Mesendoderm (in vitro differentiated cells): ENCODE results near the gene ATP10B.

Experiments
- DNase-seq: peaks from one replicate; pipeline ENCODE4 v3.0.0; 2013
- H2AK5ac ChIP-seq: 2 replicates; pipeline ENCODE4 v1.6.1; 2013; ENCODE audit warnings: low read length, inconsistent platforms
- H2BK120ac ChIP-seq: 2 replicates; pipeline ENCODE4 v1.6.1; 2013; ENCODE audit warnings: low read depth, mild to moderate bottlenecking, low read length, moderate library complexity, mixed read lengths
- H2BK15ac ChIP-seq: replicated peaks from 2 replicates; pipeline ENCODE4 v1.6.1; 2013; ENCODE audit warnings: low read depth, mild to moderate bottlenecking, moderate library complexity
- H2BK5ac ChIP-seq: 2 replicates; pipeline ENCODE4 v1.6.1; 2013; ENCODE audit warnings: low read length, inconsistent platforms
- H3K18ac ChIP-seq: 2 replicates; pipeline ENCODE4 v1.6.1; 2013; ENCODE audit warnings: mild to moderate bottlenecking, low read length, mixed read lengths
- H3K23ac ChIP-seq: one replicate; pipeline ENCODE4 v1.6.1; 2013; ENCODE audit warnings: low read length
- H3K27ac ChIP-seq: 2 replicates; pipeline ENCODE4 v1.5.1; 2013; ENCODE audit warnings: low read depth, mild to moderate bottlenecking, inconsistent platforms, low read length, moderate library complexity
- H3K27me3 ChIP-seq: 2 replicates; pipeline ENCODE4 v1.6.1; 2013; ENCODE audit warnings: low read length, control low read depth, mild to moderate bottlenecking, inconsistent platforms; ENCODE audit not compliant: insufficient read depth, poor library complexity
- H3K36me3 ChIP-seq: 2 replicates; pipeline ENCODE4 v1.6.1; 2013; ENCODE audit warnings: low read length, inconsistent platforms; ENCODE audit not compliant: control insufficient read depth, insufficient read depth
- H3K4ac ChIP-seq: one replicate; pipeline ENCODE4 v1.6.1; 2013; ENCODE audit warnings: low read depth, mild to moderate bottlenecking, low read length, moderate library complexity
- H3K4me1 ChIP-seq: 2 replicates; pipeline ENCODE4 v1.6.1; 2013; ENCODE audit warnings: low read depth, low read length, inconsistent platforms; ENCODE audit not compliant: control insufficient read depth
- H3K4me2 ChIP-seq: 2 replicates; pipeline ENCODE4 v1.6.1; 2013; ENCODE audit warnings: low read length
- H3K4me3 ChIP-seq: 2 replicates; pipeline ENCODE4 v1.5.1; 2013; ENCODE audit warnings: mild to moderate bottlenecking, low read length
- H3K56ac ChIP-seq: one replicate; pipeline ENCODE4 v1.6.1; 2013; ENCODE audit warnings: low read length
- H3K79me1 ChIP-seq: 2 replicates; pipeline ENCODE4 v1.6.1; 2013; ENCODE audit warnings: low read length, inconsistent platforms
- H3K79me2 ChIP-seq: 2 replicates; pipeline ENCODE4 v1.6.1; 2013; ENCODE audit warnings: mild to moderate bottlenecking, low read length; ENCODE audit not compliant: control insufficient read depth, insufficient read depth
- H3K9ac ChIP-seq: 2 replicates; pipeline ENCODE4 v1.6.1; 2013; ENCODE audit warnings: low read length, inconsistent platforms
- H4K5ac ChIP-seq: one replicate; pipeline ENCODE4 v1.6.1; 2013; ENCODE audit warnings: low read length
- H4K8ac ChIP-seq: one replicate; pipeline ENCODE4 v1.6.1; 2013; ENCODE audit warnings: low read depth, mild to moderate bottlenecking, control low read depth, low read length, moderate library complexity
- WGBS: extraction: QIAGEN DNeasy Blood & Tissue Kit; methylation state at CpG from one replicate; pipeline ENCODE4 v1.1.7; 2013; ENCODE audit warnings: low lambda C conversion rate, missing lambda C conversion rate; ENCODE audit not compliant: insufficient coverage; ENCODE audit errors: extremely low coverage; 5-methylcytosine and 5-hydroxymethylcytosine counted together

ATP10B gene

DNA sequence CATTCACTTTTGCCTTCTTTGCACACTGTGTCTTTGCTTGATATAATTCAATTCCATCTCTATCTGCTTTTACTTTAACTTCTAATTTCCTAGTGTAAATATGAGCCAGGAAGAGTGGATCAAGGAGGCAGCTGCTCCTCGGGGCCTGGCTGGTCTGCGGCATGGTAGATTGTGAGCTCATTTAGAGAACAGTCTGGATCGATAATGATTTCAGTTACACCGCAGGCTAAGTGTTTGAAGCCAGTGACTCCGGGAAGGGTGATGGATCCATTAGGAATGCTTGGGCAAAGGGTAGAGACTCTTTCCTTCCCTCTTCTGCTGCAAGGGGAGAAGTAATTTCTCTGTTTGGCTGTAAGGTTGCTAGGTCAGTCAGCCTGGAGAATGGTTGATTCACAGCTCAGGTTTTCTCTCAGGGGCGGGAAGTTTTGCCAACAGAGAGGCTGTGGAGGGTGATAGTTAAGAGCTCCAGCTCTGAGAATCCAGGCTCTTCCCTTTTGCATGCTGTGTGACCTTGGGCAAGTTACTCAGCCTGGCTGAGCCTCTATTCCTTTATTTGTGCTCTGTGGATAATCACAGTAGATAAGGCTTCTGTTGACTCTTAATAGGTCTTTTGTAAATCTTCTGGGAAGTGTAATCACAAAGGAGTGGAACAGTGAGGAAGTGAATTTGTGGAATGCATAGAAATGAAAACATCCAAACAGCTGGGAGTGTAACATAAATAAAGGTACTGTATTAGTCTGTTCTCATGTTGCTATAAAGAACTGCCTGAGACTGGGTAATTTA, 331.2 kb downstream of the ATP10B start:
- Histone ChIP-seq H2BK120ac (no peak overlapping the region), H3K4me1 (no peaks in the 10 kb centered on the region), H3K79me1 (no peaks in the 10 kb centered on the region), H3K4me3 (no peak overlapping the region), H3K4ac (no peak overlapping the region), H3K4me2 (no peak overlapping the region), H3K23ac (no peak overlapping the region), H3K36me3 (no peaks in the 10 kb centered on the region), H3K27me3 (no peaks in the 10 kb centered on the region), H3K27ac (no peak overlapping the region), H2BK5ac (no peak overlapping the region), H3K9ac (no peak overlapping the region), H3K56ac (no peak overlapping the region), H3K18ac (no peak overlapping the region), H4K8ac (no peak overlapping the region), H4K5ac (no peak overlapping the region), H2BK15ac (no peak overlapping the region), H2AK5ac (no peak overlapping the region), H3K79me2 (no peaks in the 10 kb centered on the region)
- no CpG with 5 or more reads among the region's 6 CpGs for WGBS
- no peak for DNase-seq

DNA sequence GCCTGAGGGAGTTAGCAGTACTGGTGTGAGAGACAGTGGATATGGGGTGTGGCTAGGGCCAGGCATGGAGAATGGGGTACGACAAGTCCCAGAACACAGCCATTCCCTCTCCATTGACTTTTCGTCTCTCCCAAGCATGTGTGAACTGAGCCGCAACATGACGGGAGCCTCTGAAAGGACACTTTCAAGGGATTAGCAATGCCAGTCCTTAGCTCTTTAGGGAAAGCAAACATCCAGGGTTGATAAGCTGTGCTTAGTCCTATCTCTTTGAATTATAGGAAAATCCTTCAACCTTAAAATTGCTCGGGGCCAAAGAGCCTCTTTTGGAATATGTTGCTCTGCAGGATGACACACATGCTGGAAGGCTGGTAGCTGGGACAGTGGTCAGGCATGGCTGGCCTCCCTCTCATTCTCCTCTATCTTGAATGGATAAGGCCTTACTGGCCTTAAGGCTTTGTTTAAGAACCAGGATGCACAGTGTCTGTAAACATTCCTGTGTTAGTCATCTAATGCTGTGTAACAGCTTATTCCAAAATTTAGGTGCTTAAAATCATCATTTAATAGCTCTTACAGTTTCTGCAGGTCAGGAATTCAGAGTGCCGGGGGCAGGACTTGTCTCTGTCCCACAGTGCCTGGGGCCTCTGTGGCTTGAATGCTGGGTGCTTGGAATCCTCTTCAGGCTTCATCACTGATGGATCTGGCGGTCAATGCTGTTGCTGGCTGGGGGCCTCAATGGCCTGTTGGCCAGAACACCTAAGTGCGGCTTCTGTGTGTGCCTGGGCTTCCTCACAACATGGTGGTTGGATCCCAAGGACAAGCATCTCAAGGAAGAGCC, 335.1 kb downstream of the ATP10B start:
- Histone ChIP-seq H3K27ac (no peak overlapping the region), H3K18ac (no peak overlapping the region), H3K4me2 (no peak overlapping the region)

DNA sequence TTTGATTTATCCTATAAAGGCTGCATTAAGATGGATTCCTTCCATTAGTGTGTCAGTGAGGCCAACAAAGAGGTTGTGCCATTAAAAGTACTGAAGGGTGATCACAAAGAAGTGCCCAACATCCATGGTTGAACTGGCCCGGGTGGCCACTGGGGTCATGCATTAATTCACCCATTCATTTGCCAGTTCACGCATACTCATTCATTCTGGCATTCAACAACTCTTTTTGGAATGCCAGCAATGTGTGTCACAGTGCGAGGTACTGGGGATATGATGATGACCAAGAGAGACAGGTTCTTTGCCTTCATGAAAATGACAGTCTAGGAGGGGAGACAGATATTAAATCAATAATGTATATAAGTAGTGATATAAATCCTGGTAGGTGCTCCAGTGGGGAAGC, 337.1 kb downstream of the ATP10B start:
- no peaks in the 10 kb centered on the region for H3K36me3 ChIP-seq
- H4K5ac ChIP-seq, result no peak overlapping the region
- H4K8ac ChIP-seq, result no peak overlapping the region
- no peak overlapping the region for H3K18ac ChIP-seq
- no peak overlapping the region for H3K27ac ChIP-seq
- H3K23ac ChIP-seq, result no peak overlapping the region
- H3K4me2 ChIP-seq, result no peak overlapping the region
- no peak overlapping the region for H2BK5ac ChIP-seq
- H3K79me2 ChIP-seq, result no peaks in the 10 kb centered on the region
- H3K4me1 ChIP-seq, result no peaks in the 10 kb centered on the region
- H2BK120ac ChIP-seq, result no peak overlapping the region
- no CpG with 5 or more reads among the region's 3 CpGs for WGBS
- H3K9ac ChIP-seq, result no peak overlapping the region
- no peak overlapping the region for H3K56ac ChIP-seq
- no peak overlapping the region for H3K4me3 ChIP-seq
- no peak overlapping the region for H2AK5ac ChIP-seq
- H3K4ac ChIP-seq, result no peak overlapping the region
- no peaks in the 10 kb centered on the region for H3K27me3 ChIP-seq
- H2BK15ac ChIP-seq, result no peak overlapping the region
- DNase-seq, result peak; percentile 56
- no peaks in the 10 kb centered on the region for H3K79me1 ChIP-seq

More for the DNA sequence above, 335.1 kb downstream of the ATP10B start:
- no peak overlapping the region for H3K56ac ChIP-seq
- no peak overlapping the region for H3K4me3 ChIP-seq
- H4K5ac ChIP-seq, result no peak overlapping the region
- no peaks in the 10 kb centered on the region for H3K79me1 ChIP-seq
- H4K8ac ChIP-seq, result no peak overlapping the region
- no peaks in the 10 kb centered on the region for H3K4me1 ChIP-seq
- DNase-seq, result no peak
- H3K23ac ChIP-seq, result no peak overlapping the region
- H2BK5ac ChIP-seq, result no peak overlapping the region
- no peaks in the 10 kb centered on the region for H3K27me3 ChIP-seq
- H3K9ac ChIP-seq, result no peak overlapping the region
- H2AK5ac ChIP-seq, result no peak overlapping the region
- H2BK120ac ChIP-seq, result no peak overlapping the region
- no CpG with 5 or more reads among the region's 8 CpGs for WGBS
- no peak overlapping the region for H2BK15ac ChIP-seq
- H3K4ac ChIP-seq, result no peak overlapping the region
- H3K36me3 ChIP-seq, result no peaks in the 10 kb centered on the region
- no peaks in the 10 kb centered on the region for H3K79me2 ChIP-seq

DNA sequence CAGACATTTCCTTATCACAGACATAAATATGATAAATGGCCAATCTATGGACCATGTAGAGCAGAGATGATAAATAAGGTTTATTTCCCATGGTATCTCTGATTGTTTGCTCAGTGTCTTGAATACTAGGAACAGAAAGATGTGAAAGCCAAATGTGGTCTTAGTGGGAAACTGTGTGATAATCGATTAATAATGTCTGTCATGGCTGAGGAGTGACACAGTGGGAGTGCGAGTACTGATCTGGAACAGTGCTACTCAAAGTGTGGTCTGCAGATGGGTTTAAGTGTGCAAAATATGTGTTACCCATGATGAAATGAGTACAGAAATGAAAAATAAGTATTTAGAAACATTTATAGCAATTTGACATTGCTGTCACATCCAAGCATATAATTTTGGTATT, 337.8 kb downstream of the ATP10B start:
- Histone ChIP-seq H3K23ac (no peak overlapping the region), H3K4me2 (no peak overlapping the region), H3K79me1 (no peaks in the 10 kb centered on the region), H2BK5ac (no peak overlapping the region), H3K56ac (no peak overlapping the region), H3K4ac (no peak overlapping the region), H4K5ac (no peak overlapping the region), H4K8ac (no peak overlapping the region), H3K9ac (no peak overlapping the region), H2BK15ac (no peak overlapping the region), H2BK120ac (no peak overlapping the region), H3K36me3 (no peaks in the 10 kb centered on the region), H3K27me3 (no peaks in the 10 kb centered on the region), H3K18ac (no peak overlapping the region), H3K4me1 (no peaks in the 10 kb centered on the region), H3K27ac (no peak overlapping the region), H2AK5ac (no peak overlapping the region), H3K4me3 (no peak overlapping the region), H3K79me2 (no peaks in the 10 kb centered on the region)
- no peak for DNase-seq
- WGBS, result no CpG with 5 or more reads among the region's 2 CpGs

DNA sequence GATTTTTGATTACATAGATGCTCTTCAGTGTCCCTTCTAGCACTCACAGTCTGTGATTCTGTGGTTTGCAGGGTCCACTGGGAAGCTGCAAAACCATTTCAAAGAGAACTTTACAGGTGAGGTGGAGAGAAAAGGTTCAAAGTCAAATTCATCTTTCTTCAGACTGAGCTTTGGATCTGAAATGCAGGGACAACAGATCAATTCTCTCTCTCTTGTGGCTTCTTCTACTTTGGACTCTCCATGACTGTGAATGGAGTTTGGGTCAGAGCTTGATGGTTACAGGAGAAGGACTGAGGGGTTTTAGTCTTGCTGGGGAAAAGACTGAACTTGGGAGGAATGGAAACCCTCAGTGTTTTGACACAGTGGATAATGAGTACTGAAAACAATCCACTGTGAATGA, 338.5 kb downstream of the ATP10B start:
- Histone ChIP-seq H2AK5ac (no peak overlapping the region), H3K27ac (no peak overlapping the region), H2BK5ac (no peak overlapping the region), H4K5ac (no peak overlapping the region), H3K36me3 (no peaks in the 10 kb centered on the region), H3K4me1 (no peaks in the 10 kb centered on the region), H2BK120ac (no peak overlapping the region), H3K4me3 (no peak overlapping the region), H3K4me2 (no peak overlapping the region), H3K56ac (no peak overlapping the region), H4K8ac (no peak overlapping the region), H3K4ac (no peak overlapping the region), H3K79me1 (no peaks in the 10 kb centered on the region), H2BK15ac (no peak overlapping the region), H3K23ac (no peak overlapping the region), H3K18ac (no peak overlapping the region), H3K79me2 (no peaks in the 10 kb centered on the region), H3K27me3 (no peaks in the 10 kb centered on the region), H3K9ac (no peak overlapping the region)
- DNase-seq, result no peak
